A172 (cell line): ENCODE data around the gene ATG7. TPM values are rescaled to one million over a fixed set of nuclear protein-coding genes. Genes with fewer than 3 reads are reported as not detected.
"Not testable (repeated sequence)": the region's sequence is repeated elsewhere in the genome, so short reads cannot be mapped to it uniquely, and the experiment has no call there.

Experiments used
- DNase-seq: peaks from one replicate; pipeline ENCODE4 v3.0.0-alpha.2; 2015; ENCODE audit warnings: low spot score
- total RNA-seq: library from RNA; depleted of rRNA; stranded (reverse); fragments of >200 nt; shearing (Covaris generic); gene quantifications from 2 replicates; pipeline ENCODE4 v1.2.3, GENCODE V29; 2014

Gene ATG7
- total RNA-seq, 1 experiment from 2014 or later = 68.2 TPM

DNA sequence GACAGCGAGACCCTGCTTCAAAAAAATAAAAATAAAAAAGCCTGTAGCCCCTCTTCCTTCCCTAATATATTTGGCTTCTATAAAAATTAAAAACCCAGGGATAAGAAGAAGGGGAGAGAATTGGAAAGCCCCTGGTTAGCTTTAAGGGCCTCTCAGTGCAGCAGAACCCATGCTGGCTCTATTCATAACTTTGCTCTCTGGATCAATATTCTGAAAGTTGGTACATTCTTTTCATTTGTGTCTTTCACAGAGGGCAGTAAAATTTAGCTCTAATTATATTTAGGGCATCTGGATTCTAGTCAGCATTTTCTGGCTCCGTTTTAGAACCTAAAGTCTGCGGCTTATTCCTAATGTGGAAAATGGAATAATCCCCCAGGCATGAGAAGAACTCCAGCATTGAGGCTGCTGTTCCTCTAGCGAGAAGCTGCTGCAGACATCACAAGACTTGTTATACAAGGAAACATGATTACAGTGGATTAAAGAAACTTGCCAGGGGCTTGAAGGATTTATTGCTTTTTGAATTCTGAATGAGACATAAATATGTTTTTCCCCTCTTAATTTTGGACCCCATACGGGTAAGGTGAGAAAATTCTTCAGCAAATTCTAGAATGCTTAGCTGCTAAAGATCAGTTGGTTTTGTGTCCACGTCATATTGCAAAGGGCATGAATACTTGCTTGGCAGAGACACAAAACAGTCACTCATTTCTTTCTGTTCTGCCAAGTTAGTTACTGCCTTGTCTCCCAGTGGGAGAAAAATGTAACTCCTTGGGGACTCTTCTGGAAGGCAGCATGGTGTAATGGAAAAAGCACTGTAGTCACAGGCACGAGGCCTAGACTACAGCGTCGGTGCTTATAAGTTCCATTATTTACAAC is 193.8 kb downstream of the ATG7 start:
- DNase-seq = no peak

GRCh38 chr3:11467875-11468274 is 195.7 kb downstream of the ATG7 start:
- no peak for DNase-seq

DNA sequence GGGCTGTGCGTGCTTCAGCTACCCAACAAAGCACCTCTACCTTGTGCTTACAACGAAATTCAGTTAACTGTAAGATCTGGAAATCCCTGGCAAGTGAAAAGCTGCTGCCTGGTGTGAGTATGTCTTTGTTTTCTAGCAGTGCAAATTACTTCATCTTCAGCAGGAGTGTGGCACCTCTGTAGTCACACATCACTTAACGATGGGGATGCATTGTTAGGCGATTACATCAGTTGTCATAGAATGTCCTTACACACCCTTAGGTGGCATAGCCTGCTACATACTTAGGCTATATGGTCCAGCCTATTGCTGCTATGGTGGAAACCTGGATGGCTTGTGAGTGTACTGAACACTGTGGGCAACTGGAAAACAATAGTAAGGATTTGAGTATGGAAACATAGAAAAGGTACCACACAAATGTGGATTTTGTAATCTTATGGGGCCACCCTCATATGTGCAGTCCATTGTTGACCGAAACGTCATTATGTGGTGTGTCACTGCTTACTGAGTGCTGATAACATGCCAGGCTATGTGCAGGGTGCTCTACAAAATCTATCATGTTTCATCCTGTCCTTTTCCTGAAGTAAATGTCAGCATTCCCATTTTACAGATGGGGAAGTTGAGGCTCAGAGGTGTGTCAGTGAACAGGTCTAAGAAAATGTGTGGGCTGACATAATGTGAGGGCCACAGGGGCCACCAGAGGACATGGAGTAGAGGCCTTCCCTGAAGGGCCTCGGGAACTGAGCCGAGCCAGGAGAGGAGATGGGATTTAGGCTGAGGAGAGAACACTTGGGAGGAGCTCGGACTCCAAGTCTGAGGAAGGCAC is 198.0 kb downstream of the ATG7 start:
- no peak for DNase-seq

DNA sequence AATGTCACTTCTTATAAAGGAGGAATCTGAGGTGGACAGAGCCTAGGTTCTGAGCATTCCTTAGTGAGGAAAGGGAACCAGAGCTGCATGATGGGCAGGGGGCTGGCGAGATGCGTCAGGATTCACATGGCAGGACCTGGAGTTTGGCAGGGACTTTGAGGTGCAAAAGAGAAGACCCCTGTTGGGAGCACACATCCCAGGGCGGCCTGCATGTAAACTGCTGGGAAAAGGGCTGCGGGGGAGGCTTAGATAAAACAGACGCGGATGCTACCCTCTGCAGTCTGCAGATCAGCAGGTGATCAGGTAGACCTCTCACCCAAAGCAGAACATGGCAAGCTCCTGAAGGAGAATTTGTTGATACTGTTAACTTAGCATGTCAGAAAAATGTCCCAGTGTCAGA is 203.1 kb downstream of the ATG7 start:
- no peak for DNase-seq

- DNase-seq = no peak
Observed at GRCh38 chr3:11476735-11477144, 204.5 kb downstream of the ATG7 start.

GRCh38 chr3:11477407-11477911 is 205.3 kb downstream of the ATG7 start:
- peak; percentile 82 for DNase-seq

- DNase-seq = no peak
Observed at GRCh38 chr3:11478167-11478566, 206.0 kb downstream of the ATG7 start.

- no peak for DNase-seq
Observed at GRCh38 chr3:11479221-11479620, 207.0 kb downstream of the ATG7 start.

- peak; percentile 34 for DNase-seq
Observed at GRCh38 chr3:11480663-11481298, 208.6 kb downstream of the ATG7 start.

GRCh38 chr3:11481556-11481955 is 209.4 kb downstream of the ATG7 start:
- no peak for DNase-seq

DNA sequence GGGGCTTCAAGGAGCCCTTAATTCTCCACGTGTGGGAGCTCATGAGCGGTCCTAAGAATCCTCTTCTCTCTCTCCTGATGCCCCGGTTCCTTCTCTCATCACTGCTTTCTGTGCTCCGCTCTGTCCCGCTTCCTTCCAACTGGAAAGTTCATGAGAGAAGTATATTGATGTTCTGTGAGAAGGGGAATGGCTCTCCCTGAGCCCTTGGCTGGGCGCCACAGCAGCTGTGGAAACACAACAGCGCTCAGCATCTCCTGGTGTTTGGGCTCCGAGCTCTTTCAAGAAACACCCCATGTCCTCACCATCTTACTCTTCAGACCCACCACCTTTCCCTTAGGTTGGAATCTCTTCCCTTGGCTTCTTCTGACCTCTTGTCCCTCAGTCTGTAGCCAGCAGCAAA is 209.8 kb downstream of the ATG7 start:
- DNase-seq = no peak

DNA sequence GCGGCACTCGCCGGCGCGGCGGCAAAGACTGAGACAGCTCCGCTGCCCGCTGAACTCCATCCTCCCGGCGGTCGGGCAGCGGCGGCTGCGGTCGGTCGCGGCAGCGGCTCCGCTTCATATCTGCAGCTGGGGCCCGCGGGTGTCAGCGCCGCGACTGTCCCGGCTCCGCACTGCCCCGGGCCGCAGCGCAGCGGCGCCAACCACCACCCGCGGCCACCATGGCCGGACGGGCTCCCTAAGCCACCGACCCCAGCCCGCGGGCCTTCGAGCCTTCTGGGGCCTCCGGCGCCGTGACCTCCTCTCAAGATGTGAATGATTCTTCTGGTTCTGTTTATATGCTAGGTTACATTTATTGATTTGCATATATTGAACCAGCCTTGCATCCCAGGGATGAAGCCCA is 216.2 kb downstream of the ATG7 start:
- DNase-seq = not testable (repeated sequence)

- no peak for DNase-seq
Observed at GRCh38 chr3:11494131-11494916, 222.1 kb downstream of the ATG7 start.

GRCh38 chr3:11495948-11496557 is 223.9 kb downstream of the ATG7 start:
- DNase-seq = no peak

DNA sequence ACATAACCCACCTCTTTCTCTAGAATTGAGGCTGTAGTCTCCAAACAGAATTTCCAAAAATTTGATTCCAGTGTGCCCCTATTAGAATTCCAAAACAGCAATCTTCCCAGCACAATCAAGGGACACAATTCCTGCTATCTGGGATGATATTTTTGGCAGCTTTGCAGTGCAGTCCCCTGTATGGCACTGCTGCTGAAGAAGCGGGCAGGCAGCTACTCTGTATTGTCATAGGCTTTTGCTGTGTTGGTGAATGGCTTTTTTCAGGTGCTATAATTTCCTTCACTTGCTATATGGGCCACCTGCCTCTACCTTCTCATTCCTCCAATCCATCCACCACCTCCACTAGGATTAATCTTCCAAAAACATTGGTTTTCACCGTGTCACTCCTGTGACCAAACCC is 226.0 kb downstream of the ATG7 start:
- DNase-seq = no peak

- DNase-seq = peak; percentile 70
Observed at GRCh38 chr3:11498646-11499045, 226.4 kb downstream of the ATG7 start.

DNA sequence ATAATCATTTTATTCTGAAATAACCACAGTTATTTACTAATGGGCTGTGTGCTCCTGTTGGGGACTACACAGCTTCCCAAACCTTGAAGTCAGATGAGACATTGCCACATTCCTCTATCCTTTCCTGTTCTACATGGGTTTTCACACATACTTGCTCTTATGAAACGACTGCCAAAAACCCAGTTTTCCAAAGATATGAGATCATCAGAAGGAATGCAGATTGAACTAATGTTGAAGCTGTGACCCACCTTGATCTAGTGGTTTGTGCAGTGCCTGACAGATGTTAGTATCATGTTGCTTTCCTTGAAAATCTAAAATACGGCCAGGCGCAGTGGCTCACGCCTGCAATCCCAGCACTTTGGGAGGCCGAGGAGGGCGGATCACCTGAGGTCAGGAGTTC is 226.9 kb downstream of the ATG7 start:
- DNase-seq = peak; percentile 95

DNA sequence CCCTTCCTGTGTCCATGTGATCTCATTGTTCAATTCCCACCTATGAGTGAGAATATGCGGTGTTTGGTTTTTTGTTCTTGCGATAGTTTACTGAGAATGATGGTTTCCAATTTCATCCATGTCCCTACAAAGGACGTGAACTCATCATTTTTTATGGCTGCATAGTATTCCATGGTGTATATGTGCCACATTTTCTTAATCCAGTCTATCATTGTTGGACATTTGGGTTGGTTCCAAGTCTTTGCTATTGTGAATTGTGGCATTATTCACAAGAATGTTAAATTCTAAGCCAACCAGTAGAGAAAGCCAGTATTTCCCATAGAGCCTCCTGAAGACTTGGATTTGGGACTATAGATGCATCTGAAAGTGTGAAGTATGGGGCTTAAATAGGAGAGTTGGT is 230.2 kb downstream of the ATG7 start:
- not testable (repeated sequence) for DNase-seq

DNA sequence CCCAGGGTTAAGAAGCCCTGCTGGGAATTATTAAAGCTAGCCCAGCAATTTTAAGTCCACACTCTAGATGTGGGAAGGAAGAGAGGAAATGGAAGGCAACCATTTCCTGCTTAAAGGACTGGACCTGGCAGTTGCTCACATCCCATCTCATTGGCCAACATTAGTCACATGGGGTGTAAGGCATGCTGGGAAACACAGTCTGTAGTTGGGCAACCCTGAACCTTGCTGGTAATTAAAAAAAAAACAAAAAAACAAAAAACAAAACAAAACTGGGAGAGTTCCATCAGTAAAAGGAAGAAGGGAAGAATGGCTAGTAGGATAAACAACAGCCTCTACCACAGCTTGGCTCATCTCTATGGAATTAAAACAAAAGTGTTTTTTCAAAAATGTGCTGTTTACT is 235.5 kb downstream of the ATG7 start:
- no peak for DNase-seq

DNA sequence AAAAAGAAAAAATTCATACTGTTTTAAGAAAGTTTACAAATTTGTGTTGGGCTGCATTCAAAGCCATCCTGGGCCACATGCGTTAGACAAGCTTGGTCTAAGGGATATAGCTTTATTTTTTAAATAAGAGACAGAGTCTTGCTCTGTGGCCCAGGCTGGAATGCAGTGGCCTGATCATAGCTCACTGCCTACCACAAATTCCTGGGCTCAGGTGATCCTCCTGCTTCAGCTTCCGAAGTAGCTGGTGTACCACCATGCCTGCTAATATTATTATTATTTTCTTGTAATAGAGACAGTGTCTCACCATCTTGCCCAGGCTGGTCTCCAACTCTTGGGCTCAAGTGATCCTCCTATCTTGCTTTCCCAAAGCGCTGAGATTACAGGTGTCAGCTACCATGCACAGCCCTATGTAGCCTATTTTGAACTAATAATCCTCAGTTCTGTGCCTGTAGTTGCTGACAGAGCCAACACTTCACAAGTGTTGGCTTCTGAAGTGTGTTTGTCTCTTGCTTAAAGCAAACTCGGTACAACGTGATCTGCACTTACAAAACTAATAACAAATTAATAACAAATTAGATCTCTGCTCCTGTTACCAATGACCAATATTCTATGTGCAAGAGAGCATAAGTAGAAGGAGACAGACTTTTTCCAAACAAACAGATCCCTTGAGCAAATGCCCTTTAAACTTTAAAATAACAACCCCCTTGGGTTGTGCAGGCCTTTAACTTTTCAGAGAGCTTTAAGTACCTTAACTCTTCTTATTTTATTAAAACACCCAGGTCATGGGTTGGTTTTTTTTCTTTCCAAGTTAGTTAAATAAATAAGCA is 236.4 kb downstream of the ATG7 start:
- DNase-seq = no peak
